H9 (cell line): ENCODE measurements around the gene CORIN. TPM values are rescaled to one million over a fixed set of nuclear protein-coding genes. Genes with fewer than 3 reads are reported as not detected.

Experiments
- DNase-seq: peaks from one replicate; pipeline ENCODE4 v3.0.0-alpha.2; 2017
- H2AFZ ChIP-seq: one replicate; pipeline ENCODE4 v1.6.1; 2013; ENCODE audit warnings: mild to moderate bottlenecking, low read length, control low read depth, moderate library complexity
- H2AK5ac ChIP-seq: 2 replicates; pipeline ENCODE4 v1.6.1; 2013; ENCODE audit warnings: low read length, control low read depth, mixed read lengths; ENCODE audit not compliant: insufficient read length
- H2BK120ac ChIP-seq: one replicate; pipeline ENCODE4 v1.6.1; 2013; ENCODE audit warnings: low read depth, mild to moderate bottlenecking, low read length, control low read depth, inconsistent platforms; ENCODE audit not compliant: poor library complexity, severe bottlenecking
- H2BK12ac ChIP-seq: 2 replicates; pipeline ENCODE4 v1.6.1; 2013; ENCODE audit warnings: low read length, control low read depth, mixed read lengths, low read depth; ENCODE audit not compliant: insufficient read length
- H2BK15ac ChIP-seq: 2 replicates; pipeline ENCODE4 v1.6.1; 2013; ENCODE audit warnings: low read depth, low read length, control low read depth
- H2BK20ac ChIP-seq: one replicate; pipeline ENCODE4 v1.6.1; 2013; ENCODE audit warnings: low read depth, mild to moderate bottlenecking, low read length, control low read depth, inconsistent platforms; ENCODE audit not compliant: poor library complexity, severe bottlenecking
- H2BK5ac ChIP-seq: 2 replicates; pipeline ENCODE4 v1.6.1; 2013; ENCODE audit warnings: low read length, control low read depth, mixed read lengths; ENCODE audit not compliant: insufficient read length
- H3K14ac ChIP-seq: 2 replicates; pipeline ENCODE4 v1.6.1; 2013; ENCODE audit warnings: low read length, control low read depth; ENCODE audit not compliant: insufficient read depth
- H3K18ac ChIP-seq: 2 replicates; pipeline ENCODE4 v1.6.1; 2013; ENCODE audit warnings: low read depth, mild to moderate bottlenecking, mixed read lengths, low read length, control low read depth; ENCODE audit not compliant: insufficient read length
- H3K23ac ChIP-seq: 2 replicates; pipeline ENCODE4 v1.6.1; 2013; ENCODE audit warnings: low read length, control low read depth, mixed read lengths, low read depth; ENCODE audit not compliant: insufficient read length
- H3K23me2 ChIP-seq: 2 replicates; pipeline ENCODE4 v1.6.1; 2013; ENCODE audit warnings: low read depth, mild to moderate bottlenecking, mixed read lengths, low read length, control low read depth; ENCODE audit not compliant: insufficient read length, poor library complexity, severe bottlenecking
- H3K27ac ChIP-seq: 2 replicates; pipeline ENCODE4 v1.5.1; 2013; ENCODE audit warnings: low read length, control low read depth, mixed read lengths, low read depth; ENCODE audit not compliant: insufficient read length
- H3K27me3 ChIP-seq: 2 replicates; pipeline ENCODE4 v1.6.1; 2013; ENCODE audit warnings: low read length, control low read depth, inconsistent platforms; ENCODE audit not compliant: insufficient read depth
- H3K4ac ChIP-seq: 2 replicates; pipeline ENCODE4 v1.6.1; 2013; ENCODE audit warnings: low read depth, mild to moderate bottlenecking, control low read depth, inconsistent platforms, low read length, moderate library complexity
- H3K4me1 ChIP-seq: 2 replicates; pipeline ENCODE4 v1.6.1; 2013; ENCODE audit warnings: low read length, control low read depth, inconsistent platforms; ENCODE audit not compliant: insufficient read depth
- H3K4me2 ChIP-seq: 2 replicates; pipeline ENCODE4 v1.6.1; 2013; ENCODE audit warnings: low read length, control low read depth, mixed read lengths; ENCODE audit not compliant: insufficient read length, insufficient read depth
- H3K56ac ChIP-seq: 2 replicates; pipeline ENCODE4 v1.6.1; 2013; ENCODE audit warnings: low read depth, mild to moderate bottlenecking, mixed read lengths, low read length, control low read depth; ENCODE audit not compliant: insufficient read length
- H3K79me1 ChIP-seq: 2 replicates; pipeline ENCODE4 v1.6.1; 2013; ENCODE audit warnings: low read depth, mild to moderate bottlenecking, moderate library complexity, low read length, control low read depth, inconsistent platforms; ENCODE audit not compliant: insufficient read depth, poor library complexity, severe bottlenecking
- H3K79me2 ChIP-seq: 2 replicates; pipeline ENCODE4 v1.6.1; 2013; ENCODE audit warnings: low read length, control low read depth, inconsistent platforms; ENCODE audit not compliant: insufficient read depth
- H3K9ac ChIP-seq: 2 replicates; pipeline ENCODE4 v1.6.1; 2013; ENCODE audit warnings: low read length, control low read depth, mixed read lengths; ENCODE audit not compliant: insufficient read length; ENCODE audit errors: extremely low read depth
- H3K9me3 ChIP-seq: one replicate; pipeline ENCODE4 v1.6.1; 2013; ENCODE audit warnings: low read depth, low read length, inconsistent platforms; ENCODE audit not compliant: control insufficient read depth
- H3T11ph ChIP-seq: one replicate; pipeline ENCODE4 v1.6.1; 2013; ENCODE audit warnings: mild to moderate bottlenecking, low read length, control low read depth, inconsistent platforms
- H4K20me1 ChIP-seq: one replicate; pipeline ENCODE4 v1.6.1; 2013; ENCODE audit not compliant: control insufficient read depth, insufficient read length, insufficient read depth
- H4K5ac ChIP-seq: 2 replicates; pipeline ENCODE4 v1.6.1; 2013; ENCODE audit warnings: low read depth, mild to moderate bottlenecking, mixed read lengths, low read length, control low read depth; ENCODE audit not compliant: insufficient read length
- H4K8ac ChIP-seq: replicated peaks from 2 replicates; pipeline ENCODE4 v1.6.1; 2013; ENCODE audit warnings: low read length, control low read depth, mixed read lengths, low read depth; ENCODE audit not compliant: insufficient read length
- H4K91ac ChIP-seq: 2 replicates; pipeline ENCODE4 v1.6.1; 2013; ENCODE audit warnings: low read depth, mild to moderate bottlenecking, moderate library complexity, mixed read lengths, low read length, control low read depth; ENCODE audit not compliant: insufficient read length
- H3K27ac Mint-ChIP-seq, 3 experiments: 2 replicates in 2 of 3; 3 replicates in 1 of 3; pipeline ENCODE4 v1.8.0; 2020 to 2021; ENCODE audit warnings: mixed read lengths in 3 of 3, mild to moderate bottlenecking in 1 of 3, moderate library complexity in 1 of 3
- H3K27me3 Mint-ChIP-seq: 2 replicates; pipeline ENCODE4 v1.8.0; 2021; ENCODE audit warnings: low read depth, mild to moderate bottlenecking, moderate library complexity, mixed read lengths
- H3K36me3 Mint-ChIP-seq, 3 experiments: 2 replicates in 2 of 3; 3 replicates in 1 of 3; pipeline ENCODE4 v1.8.0; 2020 to 2021; ENCODE audit warnings: low read depth in 3 of 3, mixed read lengths in 3 of 3; ENCODE audit not compliant: insufficient read depth in 1 of 3
- H3K4me1 Mint-ChIP-seq, 2 experiments: 2 replicates each; pipeline ENCODE4 v1.8.0; 2020; ENCODE audit warnings: mixed read lengths in 2 of 2
- H3K4me3 Mint-ChIP-seq, 2 experiments: 2 replicates in 1 of 2; 3 replicates in 1 of 2; pipeline ENCODE4 v1.8.0; 2020 to 2021; ENCODE audit warnings: mild to moderate bottlenecking in 2 of 2, mixed read lengths in 2 of 2, moderate library complexity in 1 of 2
- H3K9me3 Mint-ChIP-seq, 2 experiments: 2 replicates in 1 of 2; 3 replicates in 1 of 2; pipeline ENCODE4 v1.8.0; 2020; ENCODE audit warnings: mild to moderate bottlenecking in 2 of 2, mixed read lengths in 2 of 2, moderate library complexity in 1 of 2
- CTCF ChIP-seq: fragments of 200-600 bp; sonication (generic); conservative IDR thresholded peaks from 3 replicates; pipeline ENCODE4 v1.8.0; 2021; ENCODE audit warnings: antibody characterized with exemption, mild to moderate bottlenecking
- WGBS: extraction: QIAGEN DNeasy Blood & Tissue Kit; methylation state at CpG from one replicate; pipeline ENCODE4 v1.1.7; 2013; ENCODE audit warnings: missing lambda C conversion rate, low lambda C conversion rate, mixed read lengths; ENCODE audit not compliant: insufficient read length; ENCODE audit errors: extremely low coverage; 5-methylcytosine and 5-hydroxymethylcytosine counted together
- total RNA-seq: library from RNA; stranded (reverse); gene quantifications from 2 replicates; pipeline ENCODE4 v1.2.1, GENCODE V29; 2021

The CORIN gene
- total RNA-seq, 1 experiment from 2014 or later: 0.39 TPM

- H3K27me3 Mint-ChIP-seq: no peaks in the 10 kb centered on the region
- Histone ChIP-seq H4K20me1 (no peaks in the 10 kb centered on the region), H2BK15ac (no peak overlapping the region), H2BK120ac (no peak overlapping the region), H3K27ac (no peak overlapping the region), H2AK5ac (no peak overlapping the region), H4K8ac (no peak overlapping the region), H4K91ac (no peak overlapping the region), H3K23ac (no peak overlapping the region), H3K4ac (no peak overlapping the region), H3K4me2 (no peak overlapping the region), H3K56ac (no peak overlapping the region), H2BK12ac (no peak overlapping the region), H4K5ac (no peak overlapping the region), H3T11ph (no peak overlapping the region), H2BK20ac (no peak overlapping the region), H3K23me2 (no peaks in the 10 kb centered on the region), H3K4me1 (no peaks in the 10 kb centered on the region), H3K79me2 (no peaks in the 10 kb centered on the region), H3K18ac (no peak overlapping the region), H2BK5ac (no peak overlapping the region), H2AFZ (no peak overlapping the region), H3K9me3 (no peaks in the 10 kb centered on the region), H3K14ac (no peak overlapping the region), H3K27me3 (no peaks in the 10 kb centered on the region), H3K79me1 (no peaks in the 10 kb centered on the region), H3K9ac (no peak overlapping the region)
- H3K9me3 Mint-ChIP-seq: no peaks in the 10 kb centered on the region
- WGBS: no CpG with 5 or more reads among the region's 3 CpGs
- H3K4me1 Mint-ChIP-seq: no peaks in the 10 kb centered on the region
- H3K36me3 Mint-ChIP-seq: no peaks in the 10 kb centered on the region
- H3K4me3 Mint-ChIP-seq: no peak overlapping the region
- TF ChIP-seq CTCF: no peak
- DNase-seq: no peak
- no peak overlapping the region for H3K27ac Mint-ChIP-seq
Measured at GRCh38 chr4:47809654-47810203, 28.1 kb downstream of the CORIN start.
